Activated naive CD4-positive, alpha-beta T cell treated with anti-CD3 and anti-CD28 coated beads, Interleukin-2, amount 50 U/mL, for 24 hours (primary cell): ENCODE measurements around the gene EDNRB.
A peak's percentile ranks its signal among the peaks of the same experiment; 100 is the strongest.
"Not testable (repeated sequence)": the region's sequence is repeated elsewhere in the genome, so short reads cannot be mapped to it uniquely, and the experiment has no call there.

Experiments used
- H3K27ac Mint-ChIP-seq: one replicate; pipeline ENCODE4 v1.8.0; 2021; ENCODE audit warnings: mild to moderate bottlenecking, mixed read lengths
- H3K27me3 Mint-ChIP-seq: one replicate; pipeline ENCODE4 v1.8.0; 2021; ENCODE audit warnings: mixed read lengths
- H3K36me3 Mint-ChIP-seq: one replicate; pipeline ENCODE4 v1.8.0; 2021; ENCODE audit warnings: mixed read lengths
- H3K4me1 Mint-ChIP-seq: one replicate; pipeline ENCODE4 v1.8.0; 2021; ENCODE audit warnings: mixed read lengths
- H3K4me3 Mint-ChIP-seq: one replicate; pipeline ENCODE4 v1.8.0; 2021; ENCODE audit warnings: mild to moderate bottlenecking, mixed read lengths
- H3K9me3 Mint-ChIP-seq: one replicate; pipeline ENCODE4 v1.8.0; 2021; ENCODE audit warnings: mixed read lengths

The EDNRB gene

DNA sequence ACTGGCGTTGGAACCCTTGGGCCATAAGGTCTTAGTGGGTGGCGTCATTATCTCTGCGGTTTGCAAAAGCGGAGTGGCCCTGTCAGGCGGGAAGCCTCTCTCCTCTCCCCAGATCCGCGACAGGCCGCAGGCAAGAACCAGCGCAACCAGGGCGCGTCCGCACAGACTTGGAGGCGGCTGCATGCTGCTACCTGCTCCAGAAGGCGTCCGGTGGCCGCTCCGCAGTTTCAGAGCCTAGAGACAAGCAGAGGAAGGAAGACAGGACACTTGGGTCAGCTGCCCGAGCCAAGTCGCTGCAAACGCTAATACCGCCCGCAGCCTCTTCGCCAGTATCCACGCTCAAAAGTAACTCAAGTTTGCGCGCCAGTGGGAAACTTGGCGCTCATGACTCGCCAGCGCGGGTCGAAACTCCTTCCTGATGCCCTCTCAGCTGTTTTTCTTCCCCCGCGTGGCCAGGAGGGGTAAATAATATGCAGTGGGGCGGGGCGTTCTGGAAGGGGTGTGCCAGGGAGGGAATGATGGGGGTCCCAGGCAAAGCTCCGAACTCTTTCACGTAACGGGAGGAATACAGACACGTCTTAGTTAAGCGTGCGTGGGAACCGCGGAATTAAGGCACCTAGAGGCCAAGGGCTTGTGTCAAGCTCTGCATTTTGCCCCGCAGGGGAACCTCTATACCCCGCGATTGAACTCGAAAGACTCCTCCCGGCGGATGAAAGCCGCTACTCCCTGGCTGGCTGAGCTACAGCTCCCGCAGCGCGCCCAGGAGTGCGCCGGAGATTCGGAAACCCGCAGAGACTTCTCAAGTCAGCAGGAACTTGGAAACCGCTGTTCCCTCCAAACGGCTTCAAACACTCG lies at the start of gene EDNRB:
TSS of gene EDNRB (minus strand) at position 441 of the 855 bp plus-strand sequence. CDS start at position 183, 258 bp downstream.
- Mint-ChIP-seq H3K36me3 (no peaks in the 10 kb centered on the region), H3K27ac (no peak within 1 kb of the TSS), H3K4me1 (no peaks in the 10 kb centered on the region), H3K27me3 (peaks cover 22% of the 10 kb centered on the region), H3K4me3 (no peak within 1 kb of the TSS), H3K9me3 (no peaks in the 10 kb centered on the region)

DNA sequence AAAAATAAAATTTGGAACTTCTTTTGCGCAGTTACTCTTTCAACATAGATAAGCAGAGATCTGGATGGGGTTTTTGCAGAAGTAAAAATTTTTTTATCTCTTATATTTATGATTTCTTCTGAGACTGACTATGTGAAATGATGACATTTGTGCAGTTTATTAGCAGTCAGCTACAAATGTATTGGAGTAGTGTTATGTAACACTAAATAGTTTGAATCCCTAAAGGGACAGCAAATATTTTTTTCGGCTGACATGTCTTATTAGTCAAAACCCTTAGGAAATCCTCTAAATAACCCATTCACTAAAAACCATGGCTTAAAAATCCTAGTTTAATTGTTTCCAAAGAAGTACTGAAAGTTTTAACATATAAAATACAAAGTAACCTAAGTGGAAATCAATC lies 48.0 kb upstream of the EDNRB start:
- no peaks in the 10 kb centered on the region for H3K4me1 Mint-ChIP-seq
- H3K27ac Mint-ChIP-seq, result no peak overlapping the region
- no peak overlapping the region for H3K4me3 Mint-ChIP-seq
- no peaks in the 10 kb centered on the region for H3K27me3 Mint-ChIP-seq
- H3K36me3 Mint-ChIP-seq, result no peaks in the 10 kb centered on the region
- no peaks in the 10 kb centered on the region for H3K9me3 Mint-ChIP-seq

DNA sequence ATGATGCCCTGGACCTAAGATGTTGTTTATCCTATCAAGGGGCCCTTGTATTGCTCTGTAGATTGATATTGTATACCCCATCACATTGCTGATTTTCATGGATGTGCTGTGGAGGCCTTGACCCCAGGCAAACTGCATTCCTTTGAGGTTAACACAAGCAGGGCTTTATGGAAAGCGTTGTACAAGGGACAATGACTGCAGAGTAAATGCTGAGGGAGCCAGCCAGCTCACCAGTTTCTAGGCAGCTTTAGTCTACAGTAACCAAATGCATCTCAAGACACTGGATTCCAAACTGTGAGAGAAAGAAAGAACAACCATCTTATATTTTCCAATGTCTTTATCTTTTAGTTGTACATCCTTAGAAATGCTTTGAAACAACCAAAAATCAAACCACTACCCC lies 34.1 kb upstream of the EDNRB start:
- Mint-ChIP-seq H3K27ac (no peak overlapping the region), H3K4me1 (no peaks in the 10 kb centered on the region), H3K4me3 (no peak overlapping the region), H3K9me3 (no peaks in the 10 kb centered on the region), H3K27me3 (peaks cover 5% of the 10 kb centered on the region), H3K36me3 (no peaks in the 10 kb centered on the region)

DNA sequence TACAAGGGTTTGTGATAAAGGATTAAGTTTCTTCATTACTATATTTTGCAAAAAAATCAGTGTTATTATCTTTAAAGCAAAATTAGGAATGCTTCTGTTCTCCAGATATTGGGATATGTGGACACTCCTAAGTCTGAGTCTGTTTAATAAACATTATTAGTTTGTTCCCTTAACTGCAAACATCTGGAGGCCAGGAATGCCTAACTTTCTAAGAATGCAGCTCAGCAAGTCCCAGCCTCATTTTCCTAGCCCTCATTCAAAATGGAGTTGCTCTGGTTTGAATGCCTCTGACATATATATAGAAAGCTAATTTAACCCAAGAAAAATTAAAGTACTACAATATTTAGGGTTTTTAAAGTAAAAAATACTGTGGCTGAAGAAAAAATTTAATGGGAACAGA lies 33.6 kb upstream of the EDNRB start:
- Mint-ChIP-seq H3K4me1 (no peaks in the 10 kb centered on the region), H3K27ac (no peak overlapping the region), H3K27me3 (peaks cover 5% of the 10 kb centered on the region), H3K9me3 (no peaks in the 10 kb centered on the region), H3K4me3 (no peak overlapping the region), H3K36me3 (no peaks in the 10 kb centered on the region)

DNA sequence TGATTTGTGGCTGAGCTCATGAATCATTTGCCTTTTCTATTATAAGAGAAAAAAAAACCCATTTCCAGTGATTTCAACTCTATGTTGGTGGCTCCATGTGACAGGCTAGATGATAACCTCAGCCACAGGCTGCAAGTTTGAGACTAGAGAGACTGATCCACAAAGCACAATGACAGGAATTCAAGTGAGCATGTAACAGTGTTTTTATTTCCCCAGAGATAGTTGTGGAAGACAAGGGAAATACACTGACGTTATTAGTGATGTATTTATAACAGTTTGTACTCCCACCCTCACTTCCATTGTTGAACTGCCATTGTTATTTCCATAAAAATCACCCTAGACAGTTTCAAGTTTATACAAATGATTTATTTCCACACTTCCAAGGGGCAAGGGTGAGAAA lies 27.9 kb upstream of the EDNRB start:
- peaks cover 3% of the 10 kb centered on the region for H3K27me3 Mint-ChIP-seq
- no peaks in the 10 kb centered on the region for H3K9me3 Mint-ChIP-seq
- H3K4me1 Mint-ChIP-seq, result no peaks in the 10 kb centered on the region
- no peak overlapping the region for H3K27ac Mint-ChIP-seq
- H3K4me3 Mint-ChIP-seq, result no peak overlapping the region
- no peaks in the 10 kb centered on the region for H3K36me3 Mint-ChIP-seq

GRCh38 chr13:77935063-77935462 lies 16.4 kb upstream of the EDNRB start:
- H3K36me3 Mint-ChIP-seq, H3K27ac Mint-ChIP-seq, H3K9me3 Mint-ChIP-seq, H3K27me3 Mint-ChIP-seq, H3K4me1 Mint-ChIP-seq, H3K4me3 Mint-ChIP-seq: not testable (repeated sequence)

DNA sequence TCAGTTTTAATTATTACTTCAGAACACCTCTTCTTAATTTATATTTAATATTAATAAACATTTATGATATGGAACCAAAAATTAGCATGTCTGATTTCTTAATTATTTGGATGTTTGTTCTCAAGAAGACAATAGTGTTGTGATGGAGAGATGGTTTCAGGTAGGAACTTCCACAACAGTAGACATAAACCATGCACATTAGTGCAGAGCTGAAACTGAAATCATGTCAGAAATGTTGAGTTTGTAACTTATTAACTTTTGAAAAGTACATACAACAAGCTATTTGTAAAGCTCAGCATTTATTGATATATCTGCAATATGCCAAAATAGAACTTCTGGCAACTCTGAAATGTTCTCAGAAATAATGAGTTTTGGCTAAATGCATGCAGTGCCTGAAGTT lies 11.8 kb upstream of the EDNRB start:
- Mint-ChIP-seq H3K27me3 (peaks cover 5% of the 10 kb centered on the region), H3K27ac (no peak overlapping the region), H3K4me3 (no peak overlapping the region), H3K4me1 (peaks cover 3% of the 10 kb centered on the region), H3K9me3 (no peaks in the 10 kb centered on the region), H3K36me3 (no peaks in the 10 kb centered on the region)

- H3K36me3 Mint-ChIP-seq, result no peaks in the 10 kb centered on the region
- H3K9me3 Mint-ChIP-seq, result no peaks in the 10 kb centered on the region
- peaks cover 3% of the 10 kb centered on the region for H3K4me1 Mint-ChIP-seq
- no peak overlapping the region for H3K27ac Mint-ChIP-seq
- peaks cover 8% of the 10 kb centered on the region for H3K27me3 Mint-ChIP-seq
- no peak overlapping the region for H3K4me3 Mint-ChIP-seq
Measured at GRCh38 chr13:77928909-77929308, 10.3 kb upstream of the EDNRB start.

- Mint-ChIP-seq H3K27ac (no peak overlapping the region), H3K4me1 (peaks cover 3% of the 10 kb centered on the region), H3K36me3 (no peaks in the 10 kb centered on the region), H3K4me3 (no peak overlapping the region), H3K9me3 (no peaks in the 10 kb centered on the region), H3K27me3 (peaks cover 12% of the 10 kb centered on the region)
Measured at GRCh38 chr13:77925616-77926015, 7.0 kb upstream of the EDNRB start.

DNA sequence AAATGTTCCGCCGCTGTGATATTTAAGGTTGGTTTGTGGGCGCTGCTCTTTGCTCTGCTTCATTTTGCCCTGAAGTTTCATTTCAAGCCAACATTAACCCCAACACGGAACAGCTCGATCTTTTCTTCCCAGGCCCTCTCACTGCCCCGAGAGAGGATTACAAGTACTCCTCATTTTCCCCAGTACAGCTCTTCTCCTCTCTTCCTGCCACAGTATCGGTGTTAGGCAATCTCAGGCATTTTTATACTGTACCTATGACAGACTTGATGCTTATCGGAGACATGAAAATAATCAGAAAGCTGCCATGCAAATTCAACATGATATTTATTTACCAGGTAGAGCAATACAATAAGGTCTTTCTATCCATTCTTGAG lies 1.3 kb upstream of the EDNRB start:
- H3K27me3 Mint-ChIP-seq, result peaks cover 24% of the 10 kb centered on the region
- H3K4me1 Mint-ChIP-seq, result no peaks in the 10 kb centered on the region
- no peaks in the 10 kb centered on the region for H3K36me3 Mint-ChIP-seq
- no peaks in the 10 kb centered on the region for H3K9me3 Mint-ChIP-seq
- no peak overlapping the region for H3K27ac Mint-ChIP-seq
- H3K4me3 Mint-ChIP-seq, result no peak overlapping the region

DNA sequence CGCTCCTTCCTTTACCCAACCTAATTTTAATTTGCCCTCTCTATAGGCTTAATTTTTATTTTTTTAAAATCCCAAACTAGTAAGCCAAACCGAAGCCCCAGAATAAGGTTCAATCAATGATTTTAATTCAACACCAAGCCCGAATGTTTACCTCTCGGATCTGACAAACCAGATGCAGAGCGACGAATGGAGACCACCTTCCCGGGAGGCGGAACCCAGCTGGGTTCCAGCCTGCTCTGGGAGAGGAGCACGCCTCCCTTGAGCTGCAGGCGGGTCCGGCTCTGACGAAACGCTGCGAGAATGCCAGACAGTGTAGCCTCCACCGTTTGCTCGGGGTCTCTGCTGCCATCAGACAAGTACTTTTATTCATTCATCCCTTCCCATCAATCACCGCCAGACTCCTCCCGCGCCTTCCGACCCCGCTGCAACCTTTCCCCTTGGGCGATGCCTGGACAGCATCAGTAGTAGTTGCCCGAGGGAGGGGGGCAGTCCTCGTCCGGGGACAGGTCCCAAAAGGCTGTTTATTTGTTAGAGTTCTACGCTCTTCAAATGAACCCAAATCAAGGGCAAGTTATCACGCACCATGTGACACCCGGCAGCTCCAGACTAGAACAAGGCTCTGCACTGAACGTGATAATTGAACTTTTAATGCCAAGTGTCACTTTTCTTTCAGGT lies 752 bp upstream of the EDNRB start:
- no peaks in the 10 kb centered on the region for H3K36me3 Mint-ChIP-seq
- no peaks in the 10 kb centered on the region for H3K4me1 Mint-ChIP-seq
- H3K27ac Mint-ChIP-seq, result no peak overlapping the region
- H3K9me3 Mint-ChIP-seq, result no peaks in the 10 kb centered on the region
- H3K27me3 Mint-ChIP-seq, result peaks cover 24% of the 10 kb centered on the region
- no peak overlapping the region for H3K4me3 Mint-ChIP-seq

DNA sequence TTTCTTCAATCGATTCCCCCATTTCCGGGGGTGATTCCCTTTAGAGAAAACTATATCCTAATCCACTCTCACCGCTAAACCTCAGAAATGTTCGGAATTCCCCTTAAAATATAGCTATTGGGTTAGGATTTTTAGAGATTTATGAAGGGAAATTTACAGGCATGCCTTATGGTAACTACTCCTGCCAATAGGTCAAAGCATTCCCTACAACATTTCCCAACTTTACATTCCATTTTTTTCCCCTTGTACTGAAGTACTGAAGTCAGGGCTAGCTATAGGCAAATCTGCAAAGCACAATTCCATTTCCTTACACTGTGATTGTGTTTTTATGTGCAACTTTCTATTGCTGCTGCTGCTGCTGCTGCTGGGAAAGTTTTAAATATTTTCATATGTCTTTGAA lies 2.1 kb downstream of the EDNRB start:
- Mint-ChIP-seq H3K9me3 (no peaks in the 10 kb centered on the region), H3K4me1 (no peaks in the 10 kb centered on the region), H3K27ac (no peak overlapping the region), H3K27me3 (peaks cover 18% of the 10 kb centered on the region), H3K36me3 (no peaks in the 10 kb centered on the region), H3K4me3 (no peak overlapping the region)

DNA sequence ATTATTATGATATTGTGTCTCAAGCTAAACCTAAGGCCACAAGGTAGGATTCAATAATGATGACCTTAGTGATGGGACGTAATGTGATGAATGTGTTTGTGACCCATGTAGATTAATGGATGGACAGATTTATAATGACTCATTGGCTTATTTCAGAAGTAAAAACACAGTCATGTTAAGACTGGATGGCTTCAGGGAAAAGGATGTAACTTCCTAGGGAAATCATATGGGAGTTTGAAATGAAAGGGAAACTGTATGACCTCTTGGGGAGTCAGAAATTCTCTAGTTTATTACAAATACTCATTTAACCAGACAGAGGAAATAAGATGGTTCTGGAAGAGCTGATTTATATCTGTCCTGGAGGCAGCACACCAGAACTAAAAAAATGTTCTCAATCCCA lies 2.9 kb downstream of the EDNRB start:
- Mint-ChIP-seq H3K4me1 (no peaks in the 10 kb centered on the region), H3K9me3 (no peaks in the 10 kb centered on the region), H3K4me3 (no peak overlapping the region), H3K36me3 (no peaks in the 10 kb centered on the region), H3K27me3 (peaks cover 17% of the 10 kb centered on the region), H3K27ac (no peak overlapping the region)

DNA sequence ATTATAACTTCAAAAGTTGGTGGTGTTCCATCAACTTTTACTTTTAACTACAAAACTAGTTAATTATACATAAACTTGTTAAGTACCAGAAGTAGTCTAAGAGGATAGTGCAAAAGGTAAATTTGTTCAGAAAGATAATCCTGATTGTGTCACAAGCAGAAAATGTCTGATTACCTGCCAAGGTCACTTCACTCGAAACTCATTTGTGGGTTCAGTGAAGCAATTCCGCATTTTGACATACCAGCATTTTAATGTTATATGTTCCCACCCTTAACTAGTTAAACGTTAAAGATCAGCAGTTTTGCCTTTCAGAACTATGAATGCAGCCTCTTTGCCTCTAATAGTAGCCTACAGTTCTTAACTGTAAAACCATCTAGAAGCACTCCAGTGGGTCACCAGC lies 5.6 kb downstream of the EDNRB start:
- H3K4me1 Mint-ChIP-seq, result no peaks in the 10 kb centered on the region
- H3K27ac Mint-ChIP-seq, result no peak overlapping the region
- peaks cover 12% of the 10 kb centered on the region for H3K27me3 Mint-ChIP-seq
- H3K36me3 Mint-ChIP-seq, result no peaks in the 10 kb centered on the region
- no peak overlapping the region for H3K4me3 Mint-ChIP-seq
- H3K9me3 Mint-ChIP-seq, result no peaks in the 10 kb centered on the region

DNA sequence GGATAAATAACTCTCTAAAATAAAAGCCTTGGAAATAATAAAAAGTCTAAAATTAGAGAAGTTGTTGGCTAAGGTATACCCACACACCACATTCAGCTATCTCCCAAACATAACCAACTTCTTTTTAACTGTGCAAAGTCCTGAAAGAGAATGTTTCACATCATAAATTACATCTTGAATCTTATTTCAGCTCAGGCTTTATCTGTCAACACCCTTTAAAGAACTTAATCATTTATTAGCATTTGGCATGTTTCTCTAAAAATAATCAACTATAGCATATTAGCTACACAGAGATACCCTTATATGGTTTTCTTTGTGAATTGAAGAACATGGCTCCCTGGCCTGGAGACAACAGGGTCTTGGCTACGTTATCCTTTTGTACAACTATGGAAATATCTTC lies 6.9 kb downstream of the EDNRB start:
- no peak overlapping the region for H3K4me3 Mint-ChIP-seq
- H3K36me3 Mint-ChIP-seq, result no peaks in the 10 kb centered on the region
- H3K9me3 Mint-ChIP-seq, result no peaks in the 10 kb centered on the region
- H3K4me1 Mint-ChIP-seq, result no peaks in the 10 kb centered on the region
- peaks cover 5% of the 10 kb centered on the region for H3K27me3 Mint-ChIP-seq
- no peak overlapping the region for H3K27ac Mint-ChIP-seq

GRCh38 chr13:77909827-77910226 lies 8.8 kb downstream of the EDNRB start:
- peak overlapping the region; percentile 15 for H3K27ac Mint-ChIP-seq
- no peaks in the 10 kb centered on the region for H3K36me3 Mint-ChIP-seq
- H3K4me3 Mint-ChIP-seq, result no peak overlapping the region
- no peaks in the 10 kb centered on the region for H3K9me3 Mint-ChIP-seq
- no peaks in the 10 kb centered on the region for H3K4me1 Mint-ChIP-seq
- peaks cover 2% of the 10 kb centered on the region for H3K27me3 Mint-ChIP-seq
